HepG2 (cell line): ENCODE measurements around the gene NCF2. TPM values are rescaled to one million over a fixed set of nuclear protein-coding genes. Genes with fewer than 3 reads are reported as not detected.

Source experiments
- ATAC-seq: fragments of 200-7000 bp; cut with Tn5 transposase; 3 replicates; pipeline ENCODE4 v1.9.1; 2020; ENCODE audit warnings: mild to moderate bottlenecking, moderate library complexity
- BruUV-seq: library from RNA; stranded (reverse); fragments of 400-500 nt; replicated peaks from 2 replicates; lab custom pipeline; 2021; lab: Mats Ljungman, UMichigan
- CTCF ChIA-PET: fragments of 300-600 bp; formaldehyde crosslinking; extraction: SDS; loops from one replicate; lab custom pipeline; 2021; ENCODE audit warnings: low total read pairs, inconsistent platforms, low intra/inter-chr PET ratio; lab: Yijun Ruan, JAX
- POLR2A ChIA-PET: fragments of 350-600 bp; sonication (Branson Sonifier 250); formaldehyde crosslinking; loops from one replicate; lab custom pipeline; 2020; ENCODE audit warnings: antibody characterized with exemption, inconsistent platforms; lab: Yijun Ruan, JAX
- DNase-seq: peaks from one replicate; pipeline ENCODE4 v3.0.0-alpha.2; 2015; ENCODE audit warnings: low spot score
- FAIRE-seq: peaks from 3 replicates; lab custom pipeline; 2011; peaks lifted over from hg19 to GRCh38; lab: Jason Lieb, UNC
- H2AFZ ChIP-seq: one replicate; pipeline ENCODE4 v1.6.1; 2011; ENCODE audit warnings: low read length, inconsistent platforms
- H3K27ac ChIP-seq: fragments of 300-600 bp; 3 replicates; pipeline ENCODE4 v1.8.0; 2011; ENCODE audit warnings: mixed run types, mild to moderate bottlenecking, mixed read lengths, low read length, inconsistent platforms; ENCODE audit not compliant: insufficient read depth; ENCODE audit errors: extremely low read length
- H3K27me3 ChIP-seq, 2 experiments: fragments of 200-600 bp in 1 of 2; 2 replicates in 1 of 2; 3 replicates in 1 of 2; pipeline versions ENCODE4 v1.6.0 to v1.8.0; 2011; ENCODE audit warnings: low read length in 2 of 2, mild to moderate bottlenecking in 2 of 2, moderate library complexity in 2 of 2, inconsistent platforms in 1 of 2; ENCODE audit not compliant: insufficient read depth in 2 of 2, control insufficient read depth in 1 of 2
- H3K36me3 ChIP-seq, 2 experiments: fragments of 200-600 bp in 1 of 2; replicated peaks in 1 of 2; 2 replicates in 1 of 2; 3 replicates in 1 of 2; pipeline versions ENCODE4 v1.5.1 to v1.8.0; 2011; ENCODE audit warnings: low read length in 2 of 2, inconsistent platforms in 1 of 2; ENCODE audit not compliant: insufficient read depth in 2 of 2, control insufficient read depth in 1 of 2
- H3K4me1 ChIP-seq: 2 replicates; pipeline ENCODE4 v1.5.1; 2012; ENCODE audit warnings: low read length, inconsistent platforms; ENCODE audit not compliant: insufficient read depth
- H3K4me2 ChIP-seq: 2 replicates; pipeline ENCODE4 v1.6.0; 2011; ENCODE audit warnings: low read depth, low read length, inconsistent platforms
- H3K4me3 ChIP-seq, 3 experiments: fragments of 200-600 bp in 1 of 3; sonication (generic), shearing (Covaris generic) in 1 of 3; replicated peaks in 1 of 3; 2 replicates each; pipeline ENCODE4 v1.5.1; 2011 to 2016; ENCODE audit warnings: low read length in 3 of 3, inconsistent platforms in 2 of 3, low read depth in 2 of 3, mild to moderate bottlenecking in 2 of 3, control low read depth in 1 of 3, mixed read lengths in 1 of 3; ENCODE audit not compliant: insufficient read depth in 1 of 3
- H3K79me2 ChIP-seq: one replicate; pipeline ENCODE4 v1.6.1; 2011; ENCODE audit warnings: low read length, inconsistent platforms; ENCODE audit not compliant: insufficient read depth
- H3K9ac ChIP-seq: 2 replicates; pipeline ENCODE4 v1.6.0; 2011; ENCODE audit warnings: mild to moderate bottlenecking, low read depth, low read length, inconsistent platforms; ENCODE audit not compliant: insufficient read depth
- H3K9me3 ChIP-seq: 2 replicates; pipeline ENCODE4 v1.5.1; 2012; ENCODE audit warnings: mild to moderate bottlenecking, low read length
- H4K20me1 ChIP-seq: 2 replicates; pipeline ENCODE4 v1.6.0; 2011; ENCODE audit warnings: inconsistent platforms, mild to moderate bottlenecking, low read length, moderate library complexity; ENCODE audit not compliant: insufficient read depth
- AGO1 ChIP-seq: fragments of 200-400 bp; formaldehyde crosslinking; IDR thresholded peaks from 2 replicates; pipeline ENCODE4 v1.6.1; 2017; ENCODE audit warnings: mild to moderate bottlenecking, low read depth, low read length, moderate library complexity; ENCODE audit not compliant: poor library complexity, severe bottlenecking
- BRD4 ChIP-seq: sonication (generic); formaldehyde crosslinking; IDR thresholded peaks from 2 replicates; pipeline ENCODE4 v1.4.0; 2020; ENCODE audit warnings: missing genetic modification reagents
- CBX5 ChIP-seq: sonication (generic); formaldehyde crosslinking; IDR thresholded peaks from 2 replicates; pipeline ENCODE4 v1.4.0; 2020; ENCODE audit warnings: missing genetic modification reagents, borderline replicate concordance
- GABPB1 ChIP-seq: IDR thresholded peaks from 2 replicates; pipeline ENCODE4 v1.6.1; 2016; ENCODE audit warnings: mild to moderate bottlenecking, missing genetic modification reagents, moderate library complexity, missing compliant biosample characterization
- JDP2 ChIP-seq: sonication (generic); formaldehyde crosslinking; IDR thresholded peaks from 2 replicates; pipeline ENCODE4 v1.8.1; 2022; ENCODE audit warnings: missing genetic modification reagents, borderline replicate concordance
- MED1 ChIP-seq: sonication (generic); formaldehyde crosslinking; IDR thresholded peaks from 2 replicates; pipeline ENCODE4 v1.4.0; 2020; ENCODE audit warnings: missing genetic modification reagents
- ZNF263 ChIP-seq: sonication (generic); formaldehyde crosslinking; IDR thresholded peaks from 2 replicates; pipeline ENCODE4 v1.4.0; 2020; ENCODE audit warnings: missing genetic modification reagents
- WGBS: methylation state at CpG from one replicate; pipeline ENCODE4 v1.1.6; 2017; ENCODE audit warnings: low lambda C conversion rate; 5-methylcytosine and 5-hydroxymethylcytosine counted together
- in situ Hi-C: cut with HindIII; loops from 2 replicates; pipeline ENCODE4 v1.10.0; 2017; ENCODE audit warnings: low pct_unique_long_range_greater_than_20kb; ENCODE audit not compliant: extremely low pct_ligation_motif_present
- intact Hi-C: fragments of 100-400 bp; cut with micrococcal nuclease; formaldehyde crosslinking; loops from one replicate; pipeline ENCODE4 v1.10.0; 2022; ENCODE audit not compliant: unreplicated experiment
- polyA plus RNA-seq, 8 experiments: library from polyadenylated mRNA; depleted of rRNA in 3 of 8; stranded (reverse) in 7 of 8; unstranded in 1 of 8; fragments of >200 nt; fragmentation: Illumina TruSeq in 4 of 8; extraction: Trizol in 4 of 8; gene quantifications; 2 replicates each; pipeline versions ENCODE4 v1.2.1 to v1.2.3, GENCODE V29; 2011 to 2016; ENCODE audit warnings: low read depth in 4 of 8, missing spikeins in 1 of 8, mixed read lengths in 1 of 8; ENCODE audit not compliant: insufficient read depth in 1 of 8
- total RNA-seq, 5 experiments: library from RNA; depleted of rRNA; stranded (reverse); fragments of >200 nt; fragmentation: Illumina TruSeq; extraction: Trizol; gene quantifications; 2 replicates each; pipeline ENCODE4 v1.2.3, GENCODE V29; 2016; ENCODE audit warnings: low read depth in 1 of 5
- TF ChIP-seq, protein P1 (sequence below): sonication (generic); formaldehyde crosslinking; IDR thresholded peaks from 2 replicates; pipeline ENCODE4 v1.4.0; 2020; ENCODE audit warnings: missing genetic modification reagents
- TF ChIP-seq, protein P2 (sequence below): sonication (generic); formaldehyde crosslinking; IDR thresholded peaks from 2 replicates; pipeline ENCODE4 v1.5.1; 2020; ENCODE audit warnings: missing genetic modification reagents, mild to moderate bottlenecking, borderline replicate concordance
- TF ChIP-seq, protein P3 (sequence below): sonication (generic); formaldehyde crosslinking; IDR thresholded peaks from 2 replicates; pipeline ENCODE4 v1.4.0; 2020; ENCODE audit warnings: mild to moderate bottlenecking, missing genetic modification reagents
- TF ChIP-seq, protein P4 (sequence below): sonication (generic); formaldehyde crosslinking; IDR thresholded peaks from 2 replicates; pipeline ENCODE4 v1.5.0; 2020; ENCODE audit warnings: mild to moderate bottlenecking, missing genetic modification reagents, borderline replicate concordance
- TF ChIP-seq, protein P5 (sequence below): sonication (generic); formaldehyde crosslinking; IDR thresholded peaks from 2 replicates; pipeline ENCODE4 v1.5.0; 2020; ENCODE audit warnings: missing genetic modification reagents

NCF2 gene
- total and polyA plus RNA-seq, 2 of the 13 experiments (the other 11 are each of a cell fraction or from before 2014, with no cell fraction given), result 0.18 to 0.46 TPM

DNA sequence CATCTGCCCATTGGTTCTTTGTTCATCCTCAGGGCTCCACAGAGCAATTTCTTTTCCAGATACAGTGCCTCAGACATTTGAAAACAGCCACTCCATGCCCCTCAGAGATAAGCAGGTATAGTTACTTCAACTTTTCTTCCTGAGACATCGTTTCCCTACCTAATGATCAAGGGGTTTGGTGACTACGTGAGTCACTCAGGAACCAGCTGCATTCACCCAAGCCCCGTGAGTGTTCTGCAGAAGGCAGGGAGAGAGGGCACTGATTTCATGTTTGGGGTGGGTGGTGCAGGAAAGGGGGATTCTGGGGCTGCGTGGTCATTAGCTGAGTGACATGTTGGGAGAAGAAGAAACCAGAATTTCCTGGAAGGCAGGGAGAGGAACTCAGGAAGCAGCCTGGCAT lies 25.0 kb downstream of the NCF2 start:
- Histone ChIP-seq H3K9ac (no peak overlapping the region), H2AFZ (no peak overlapping the region), H4K20me1 (no peaks in the 10 kb centered on the region), H3K36me3 (no peaks in the 10 kb centered on the region), H3K27me3 (no peaks in the 10 kb centered on the region), H3K4me3 (no peak overlapping the region), H3K4me1 (peaks cover 22% of the 10 kb centered on the region), H3K9me3 (no peaks in the 10 kb centered on the region), H3K27ac (no peak overlapping the region), H3K79me2 (no peaks in the 10 kb centered on the region), H3K4me2 (no peak overlapping the region)
- BruUV-seq, result no TSS peak
- ChIA-PET POLR2A (no interaction called here), CTCF (no interaction called here)
- ATAC-seq (no peak), FAIRE-seq (no peak), DNase-seq (no peak)
- intact Hi-C loops, result no loop called here
- WGBS, result 61% methylated on average over 4 of the region's 4 CpGs
- in situ Hi-C loops, result loop anchor here (25.0 kb wide), 1 partner anchor 278 kb away; no protein-coding TSS in a partner anchor
- TF ChIP-seq, protein P1, sequence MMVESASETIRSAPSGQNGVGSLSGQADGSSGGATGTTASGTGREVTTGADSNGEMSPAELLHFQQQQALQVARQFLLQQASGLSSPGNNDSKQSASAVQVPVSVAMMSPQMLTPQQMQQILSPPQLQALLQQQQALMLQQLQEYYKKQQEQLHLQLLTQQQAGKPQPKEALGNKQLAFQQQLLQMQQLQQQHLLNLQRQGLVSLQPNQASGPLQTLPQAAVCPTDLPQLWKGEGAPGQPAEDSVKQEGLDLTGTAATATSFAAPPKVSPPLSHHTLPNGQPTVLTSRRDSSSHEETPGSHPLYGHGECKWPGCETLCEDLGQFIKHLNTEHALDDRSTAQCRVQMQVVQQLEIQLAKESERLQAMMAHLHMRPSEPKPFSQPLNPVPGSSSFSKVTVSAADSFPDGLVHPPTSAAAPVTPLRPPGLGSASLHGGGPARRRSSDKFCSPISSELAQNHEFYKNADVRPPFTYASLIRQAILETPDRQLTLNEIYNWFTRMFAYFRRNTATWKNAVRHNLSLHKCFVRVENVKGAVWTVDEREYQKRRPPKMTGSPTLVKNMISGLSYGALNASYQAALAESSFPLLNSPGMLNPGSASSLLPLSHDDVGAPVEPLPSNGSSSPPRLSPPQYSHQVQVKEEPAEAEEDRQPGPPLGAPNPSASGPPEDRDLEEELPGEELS, result no peak
- TF ChIP-seq CBX5 (CRISPR knock-in tag) (no peak), BRD4 (CRISPR knock-in tag) (no peak), MED1 (CRISPR knock-in tag) (no peak), AGO1 (no peak), ZNF263 (CRISPR knock-in tag) (no peak), JDP2 (CRISPR knock-in tag) (no peak), GABPB1 (CRISPR knock-in tag) (no peak)
- TF ChIP-seq, protein P2, sequence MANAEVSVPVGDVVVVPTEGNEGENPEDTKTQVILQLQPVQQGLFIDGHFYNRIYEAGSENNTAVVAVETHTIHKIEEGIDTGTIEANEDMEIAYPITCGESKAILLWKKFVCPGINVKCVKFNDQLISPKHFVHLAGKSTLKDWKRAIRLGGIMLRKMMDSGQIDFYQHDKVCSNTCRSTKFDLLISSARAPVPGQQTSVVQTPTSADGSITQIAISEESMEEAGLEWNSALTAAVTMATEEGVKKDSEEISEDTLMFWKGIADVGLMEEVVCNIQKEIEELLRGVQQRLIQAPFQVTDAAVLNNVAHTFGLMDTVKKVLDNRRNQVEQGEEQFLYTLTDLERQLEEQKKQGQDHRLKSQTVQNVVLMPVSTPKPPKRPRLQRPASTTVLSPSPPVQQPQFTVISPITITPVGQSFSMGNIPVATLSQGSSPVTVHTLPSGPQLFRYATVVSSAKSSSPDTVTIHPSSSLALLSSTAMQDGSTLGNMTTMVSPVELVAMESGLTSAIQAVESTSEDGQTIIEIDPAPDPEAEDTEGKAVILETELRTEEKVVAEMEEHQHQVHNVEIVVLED (CRISPR knock-in tag), result no peak
- TF ChIP-seq, protein P3, sequence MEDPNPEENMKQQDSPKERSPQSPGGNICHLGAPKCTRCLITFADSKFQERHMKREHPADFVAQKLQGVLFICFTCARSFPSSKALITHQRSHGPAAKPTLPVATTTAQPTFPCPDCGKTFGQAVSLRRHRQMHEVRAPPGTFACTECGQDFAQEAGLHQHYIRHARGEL, result no peak
- TF ChIP-seq, protein P4, sequence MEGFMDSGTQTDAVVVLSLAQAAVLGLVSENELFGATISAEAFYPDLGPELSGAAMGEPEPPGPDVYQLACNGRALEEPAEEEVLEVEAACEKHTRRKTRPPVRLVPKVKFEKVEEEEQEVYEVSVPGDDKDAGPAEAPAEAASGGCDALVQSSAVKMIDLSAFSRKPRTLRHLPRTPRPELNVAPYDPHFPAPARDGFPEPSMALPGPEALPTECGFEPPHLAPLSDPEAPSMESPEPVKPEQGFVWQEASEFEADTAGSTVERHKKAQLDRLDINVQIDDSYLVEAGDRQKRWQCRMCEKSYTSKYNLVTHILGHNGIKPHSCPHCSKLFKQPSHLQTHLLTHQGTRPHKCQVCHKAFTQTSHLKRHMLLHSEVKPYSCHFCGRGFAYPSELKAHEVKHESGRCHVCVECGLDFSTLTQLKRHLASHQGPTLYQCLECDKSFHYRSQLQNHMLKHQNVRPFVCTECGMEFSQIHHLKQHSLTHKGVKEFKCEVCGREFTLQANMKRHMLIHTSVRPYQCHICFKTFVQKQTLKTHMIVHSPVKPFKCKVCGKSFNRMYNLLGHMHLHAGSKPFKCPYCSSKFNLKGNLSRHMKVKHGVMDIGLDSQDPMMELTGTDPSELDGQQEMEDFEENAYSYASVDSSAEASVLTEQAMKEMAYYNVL (CRISPR knock-in tag), result no peak
- TF ChIP-seq, protein P5, sequence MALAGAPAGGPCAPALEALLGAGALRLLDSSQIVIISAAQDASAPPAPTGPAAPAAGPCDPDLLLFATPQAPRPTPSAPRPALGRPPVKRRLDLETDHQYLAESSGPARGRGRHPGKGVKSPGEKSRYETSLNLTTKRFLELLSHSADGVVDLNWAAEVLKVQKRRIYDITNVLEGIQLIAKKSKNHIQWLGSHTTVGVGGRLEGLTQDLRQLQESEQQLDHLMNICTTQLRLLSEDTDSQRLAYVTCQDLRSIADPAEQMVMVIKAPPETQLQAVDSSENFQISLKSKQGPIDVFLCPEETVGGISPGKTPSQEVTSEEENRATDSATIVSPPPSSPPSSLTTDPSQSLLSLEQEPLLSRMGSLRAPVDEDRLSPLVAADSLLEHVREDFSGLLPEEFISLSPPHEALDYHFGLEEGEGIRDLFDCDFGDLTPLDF (CRISPR knock-in tag), result no peak
